GM12878 (cell line): ENCODE results near the gene TUNAR. TPM values are rescaled to one million over a fixed set of nuclear protein-coding genes. Genes with fewer than 3 reads are reported as not detected.

Experiments used
- ATAC-seq: fragments of 200-7000 bp; cut with Tn5 transposase; 3 replicates; pipeline ENCODE4 v1.9.1; 2020; ENCODE audit warnings: mild to moderate bottlenecking, moderate library complexity
- BruUV-seq: library from RNA; stranded (reverse); fragments of 400-500 nt; replicated peaks from 2 replicates; lab custom pipeline; 2021; lab: Mats Ljungman, UMichigan
- CTCF ChIA-PET: fragments of 300-600 bp; sonication (Branson Sonifier 250); formaldehyde crosslinking; extraction: SDS; loops from one replicate; lab custom pipeline; 2021; ENCODE audit warnings: inconsistent platforms; lab: Yijun Ruan, JAX
- POLR2A ChIA-PET: fragments of 350-600 bp; formaldehyde crosslinking; extraction: SDS; loops from one replicate; lab custom pipeline; 2021; ENCODE audit warnings: inconsistent platforms; lab: Charles Lee
- RAD21 ChIA-PET: fragments of 300-600 bp; sonication (Branson Sonifier 250); formaldehyde crosslinking; loops from one replicate; lab custom pipeline; 2023; ENCODE audit warnings: antibody characterized with exemption; ENCODE audit not compliant: unreplicated experiment; lab: Charles Lee
- SMC1A ChIA-PET: fragments of 300-600 bp; sonication (Branson Sonifier 250); formaldehyde crosslinking; loops from one replicate; lab custom pipeline; 2023; ENCODE audit not compliant: unreplicated experiment, uncharacterized antibody; lab: Charles Lee
- DNase-seq: peaks from one replicate; pipeline ENCODE4 v3.0.0-alpha.2; 2011; ENCODE audit warnings: low read depth, low spot score
- FAIRE-seq: peaks from 3 replicates; lab custom pipeline; 2011; peaks lifted over from hg19 to GRCh38; lab: Jason Lieb, UNC
- H2AFZ ChIP-seq: 2 replicates; pipeline ENCODE4 v1.6.0; 2011; ENCODE audit warnings: low read depth, low read length, control low read depth; ENCODE audit not compliant: control insufficient read depth
- H3K27ac ChIP-seq: 2 replicates; pipeline ENCODE4 v1.5.1; 2011; ENCODE audit warnings: control low read depth; ENCODE audit not compliant: control insufficient read depth, insufficient read depth
- H3K27me3 ChIP-seq, 2 experiments: replicated peaks in 1 of 2; 2 replicates each; pipeline versions ENCODE4 v1.6.0 to v1.6.1; 2011; ENCODE audit warnings: low read length in 1 of 2; ENCODE audit not compliant: control insufficient read depth in 2 of 2, insufficient read depth in 2 of 2
- H3K36me3 ChIP-seq, 2 experiments: 2 replicates each; pipeline ENCODE4 v1.5.1; 2011; ENCODE audit warnings: low read length in 1 of 2; ENCODE audit not compliant: control insufficient read depth in 2 of 2, insufficient read depth in 2 of 2
- H3K4me1 ChIP-seq: 2 replicates; pipeline ENCODE4 v1.6.1; 2011; ENCODE audit warnings: mild to moderate bottlenecking, low read length, moderate library complexity, mixed read lengths; ENCODE audit not compliant: control insufficient read depth, insufficient read depth
- H3K4me2 ChIP-seq: 2 replicates; pipeline ENCODE4 v1.6.0; 2011; ENCODE audit warnings: control low read depth; ENCODE audit not compliant: control insufficient read depth, insufficient read depth
- H3K4me3 ChIP-seq: fragments of 200-600 bp; sonication (generic); 2 replicates; pipeline ENCODE4 v1.5.1; 2016
- H3K79me2 ChIP-seq: 2 replicates; pipeline ENCODE4 v1.6.0; 2011; ENCODE audit warnings: low read length; ENCODE audit not compliant: control insufficient read depth, insufficient read depth
- H3K9ac ChIP-seq: 2 replicates; pipeline ENCODE4 v1.8.0; 2011; ENCODE audit warnings: low read length, control low read depth, mixed read lengths; ENCODE audit not compliant: control insufficient read depth, insufficient read depth
- H3K9me3 ChIP-seq: replicated peaks from 3 replicates; pipeline ENCODE4 v1.5.1; 2011; ENCODE audit warnings: mild to moderate bottlenecking, low read length; ENCODE audit not compliant: control insufficient read depth, insufficient read depth
- H4K20me1 ChIP-seq: 2 replicates; pipeline ENCODE4 v1.6.0; 2011; ENCODE audit not compliant: control insufficient read depth, insufficient read depth
- ATF3 ChIP-seq: IDR thresholded peaks from 2 replicates; pipeline ENCODE4 v1.6.1; 2011; ENCODE audit warnings: low read depth, mild to moderate bottlenecking, low read length, moderate library complexity, borderline replicate concordance; ENCODE audit errors: extremely low read depth
- BCL11A ChIP-seq: IDR thresholded peaks from 2 replicates; pipeline ENCODE4 v1.6.1; 2011; ENCODE audit warnings: low read depth, low read length
- CREB1 ChIP-seq: IDR thresholded peaks from 2 replicates; pipeline ENCODE4 v1.6.1; 2012; ENCODE audit warnings: low read depth, mild to moderate bottlenecking, inconsistent platforms
- EED ChIP-seq: sonication (generic); IDR thresholded peaks from 2 replicates; pipeline ENCODE4 v1.6.1; 2016; ENCODE audit warnings: antibody characterized with exemption, low read depth
- EP300 ChIP-seq, 2 experiments: fragments of 150-350 bp in 1 of 2; IDR thresholded peaks; 2 replicates each; pipeline ENCODE4 v1.6.1; 2011 to 2012; ENCODE audit warnings: low read depth in 2 of 2, low read length in 2 of 2, borderline replicate concordance in 1 of 2, improper control_type of control experiment in 1 of 2, inconsistent platforms in 1 of 2; ENCODE audit not compliant: control insufficient read depth in 1 of 2
- EZH2 ChIP-seq: IDR thresholded peaks from 2 replicates; pipeline ENCODE4 v1.6.1; 2012; ENCODE audit warnings: low read depth, mild to moderate bottlenecking, control low read depth, inconsistent platforms, low read length, borderline replicate concordance; ENCODE audit not compliant: control insufficient read depth
- HCFC1 ChIP-seq: fragments of 150-350 bp; IDR thresholded peaks from 2 replicates; pipeline ENCODE4 v1.6.1; 2014; ENCODE audit warnings: low read length
- IKZF1 ChIP-seq: fragments of 450-650 bp; conservative IDR thresholded peaks from 2 replicates; pipeline ENCODE4 v1.6.1; 2017; ENCODE audit warnings: antibody characterized with exemption, mild to moderate bottlenecking
- MLLT1 ChIP-seq: fragments of 450-650 bp; IDR thresholded peaks from 2 replicates; pipeline ENCODE4 v1.6.1; 2016; ENCODE audit warnings: mild to moderate bottlenecking
- NR2C2 ChIP-seq: IDR thresholded peaks from 2 replicates; pipeline ENCODE4 v1.6.1; 2011; ENCODE audit warnings: borderline replicate concordance, low read depth; ENCODE audit not compliant: control insufficient read depth, insufficient read length
- POLR2A ChIP-seq: IDR thresholded peaks from 2 replicates; pipeline ENCODE4 v1.6.1; 2011; ENCODE audit warnings: low read depth, mild to moderate bottlenecking, low read length
- POLR2AphosphoS5 ChIP-seq: IDR thresholded peaks from 2 replicates; pipeline ENCODE4 v1.6.1; 2011; ENCODE audit warnings: mild to moderate bottlenecking, low read length, inconsistent platforms
- RB1 ChIP-seq: fragments of 450-650 bp; formaldehyde crosslinking; IDR thresholded peaks from 2 replicates; pipeline ENCODE4 v1.6.1; 2017; ENCODE audit warnings: mild to moderate bottlenecking, borderline replicate concordance
- RBBP5 ChIP-seq: fragments of 200-600 bp; sonication (generic); conservative IDR thresholded peaks from 2 replicates; pipeline ENCODE4 v1.6.1; 2016
- RCOR1 ChIP-seq: conservative IDR thresholded peaks from 2 replicates; pipeline ENCODE4 v1.6.1; 2012; ENCODE audit warnings: low read depth, low read length, improper control_type of control experiment
- SIX5 ChIP-seq: IDR thresholded peaks from 2 replicates; pipeline ENCODE4 v1.6.1; 2011; ENCODE audit warnings: mild to moderate bottlenecking, low read depth, low read length, moderate library complexity; ENCODE audit not compliant: severe bottlenecking
- SREBF2 ChIP-seq: IDR thresholded peaks from 2 replicates; pipeline ENCODE4 v1.6.1; 2012; ENCODE audit warnings: mild to moderate bottlenecking, low read length
- TCF3 ChIP-seq: IDR thresholded peaks from 2 replicates; pipeline ENCODE4 v1.6.1; 2012; ENCODE audit warnings: low read depth, mild to moderate bottlenecking, low read length, borderline replicate concordance; ENCODE audit not compliant: insufficient read depth
- TCF7 ChIP-seq: IDR thresholded peaks from 2 replicates; pipeline ENCODE4 v1.6.1; 2014; ENCODE audit warnings: antibody characterized with exemption, borderline replicate concordance
- ZNF217 ChIP-seq: fragments of 450-650 bp; IDR thresholded peaks from 2 replicates; pipeline ENCODE4 v1.6.1; 2017; ENCODE audit warnings: antibody characterized with exemption, mild to moderate bottlenecking
- WGBS: methylation state at CpG from one replicate; pipeline ENCODE4 v1.1.6; 2016; ENCODE audit warnings: low lambda C conversion rate; ENCODE audit not compliant: insufficient replicate concordance, insufficient coverage; ENCODE audit errors: missing lambda C conversion rate; 5-methylcytosine and 5-hydroxymethylcytosine counted together
- in situ Hi-C: fragments of 300-500 bp; cut with MboI; formaldehyde crosslinking; loops from 9 replicates; pipeline ENCODE4 v1.14.3; 2018; ENCODE audit warnings: mixed read lengths
- intact Hi-C: fragments of 100-400 bp; cut with micrococcal nuclease; formaldehyde crosslinking; loops from one replicate; pipeline ENCODE4 v1.14.2; 2022; ENCODE audit not compliant: unreplicated experiment
- polyA plus RNA-seq, 11 experiments: library from polyadenylated mRNA; depleted of rRNA in 4 of 11; unstranded in 6 of 11; stranded (reverse) in 5 of 11; fragments of >200 nt; fragmentation: Nextera tagmentation in 4 of 11; fragmentation: Illumina TruSeq in 1 of 11; extraction: Ambion mirVana in 4 of 11; extraction: Trizol in 1 of 11; gene quantifications; 1 replicate in 1 of 11; 2 replicates in 10 of 11; pipeline versions ENCODE4 v1.2.1 to v1.2.3, GENCODE V29; 2011 to 2016; ENCODE audit warnings: inconsistent platforms in 2 of 11, missing spikeins in 2 of 11, low read depth in 1 of 11
- total RNA-seq, 4 experiments: library from RNA; depleted of rRNA in 3 of 4; stranded (reverse); fragments of >200 nt in 3 of 4; fragmentation: Illumina TruSeq in 1 of 4; extraction: Trizol in 1 of 4; gene quantifications; 2 replicates each; pipeline versions ENCODE4 v1.2.1 to v1.2.3, GENCODE V29; 2013 to 2021

The TUNAR gene
- total and polyA plus RNA-seq, 10 of the 15 experiments (the other 5 are each of a cell fraction or from before 2014, with no cell fraction given): 0.02 TPM; not detected in 9

GRCh38 chr14:95832012-95832411 lies 44.6 kb upstream of the TUNAR start:
- H3K4me2 ChIP-seq: no peak overlapping the region
- no peaks in the 10 kb centered on the region for H3K9me3 ChIP-seq
- H3K4me3 ChIP-seq: no peak overlapping the region
- H4K20me1 ChIP-seq: no peaks in the 10 kb centered on the region
- in situ Hi-C loops: no loop called here
- no peaks in the 10 kb centered on the region for H3K36me3 ChIP-seq
- FAIRE-seq: no peak
- H3K79me2 ChIP-seq: no peaks in the 10 kb centered on the region
- ChIA-PET CTCF (no interaction called here), RAD21 (interaction anchor here (1.2 kb wide), 1 partner anchor 270 kb away, joined by 3 read pairs; no protein-coding TSS in a partner anchor), POLR2A (no interaction called here), SMC1A (no interaction called here)
- TF ChIP-seq SIX5: no peak
- no peak for TF ChIP-seq NR2C2
- no peak for TF ChIP-seq MLLT1
- no peak for TF ChIP-seq CREB1
- TF ChIP-seq ZNF217: no peak
- no peak for TF ChIP-seq POLR2AphosphoS5
- TF ChIP-seq EZH2: no peak
- no peak for TF ChIP-seq EED
- TF ChIP-seq POLR2A: no peak
- TF ChIP-seq SREBF2: no peak
- no peak for TF ChIP-seq IKZF1
- no peak for TF ChIP-seq HCFC1
- TF ChIP-seq TCF7: no peak
- TF ChIP-seq ATF3: no peak
- TF ChIP-seq BCL11A: no peak
- TF ChIP-seq RBBP5: no peak
- no peak for TF ChIP-seq EP300 (IDR thresholded peaks at IDR 0.05; ENCODE audit: borderline replicate concordance in 1 of 2, control insufficient read depth in 1 of 2, low read depth in 2 of 2, low read length in 2 of 2)
- no peak for TF ChIP-seq RCOR1
- TF ChIP-seq TCF3: no peak
- no peak for TF ChIP-seq RB1
- no peak for ATAC-seq
- WGBS: 11% methylated on average over 8 of the region's 8 CpGs
- intact Hi-C loops: no loop called here
- no peak overlapping the region for H2AFZ ChIP-seq
- H3K9ac ChIP-seq: no peak overlapping the region
- no peaks in the 10 kb centered on the region for H3K4me1 ChIP-seq
- BruUV-seq: no TSS peak
- DNase-seq: no peak
- no peaks in the 10 kb centered on the region; a peak in 1 of 4 replicates for H3K27me3 ChIP-seq
- H3K27ac ChIP-seq: no peak overlapping the region
